GM20431 (cell line): ENCODE measurements around the gene DLX2.

ENCODE experiments used
- in situ Hi-C: fragments of 300-500 bp; cut with MseI, MboI; formaldehyde crosslinking; loops from one replicate; pipeline ENCODE4 v1.15.0; 2020; ENCODE audit warnings: low sequenced_read_pairs; ENCODE audit not compliant: unreplicated experiment

DLX2 gene

GRCh38 chr2:172109256-172109987 is 6.7 kb upstream of the DLX2 start:
- in situ Hi-C loops = loop anchor here (10.0 to 25.0 kb wide), 2 partner anchors 405 to 522 kb away; no protein-coding TSS in a partner anchor

- in situ Hi-C loops = loop anchor here (10.0 to 25.0 kb wide), 2 partner anchors 404 to 521 kb away; no protein-coding TSS in a partner anchor
Measured at GRCh38 chr2:172108587-172108930, 5.9 kb upstream of the DLX2 start.

- in situ Hi-C loops = loop anchor here (10.0 to 25.0 kb wide), 2 partner anchors 403 to 521 kb away; no protein-coding TSS in a partner anchor
Measured at GRCh38 chr2:172107690-172108586, 5.2 kb upstream of the DLX2 start.

GRCh38 chr2:172106108-172106961 is 3.6 kb upstream of the DLX2 start:
- in situ Hi-C loops = loop anchor here (10.0 to 25.0 kb wide), 2 partner anchors 402 to 519 kb away; no protein-coding TSS in a partner anchor

GRCh38 chr2:172105471-172106107 is 2.9 kb upstream of the DLX2 start:
- in situ Hi-C loops = loop anchor here (10.0 to 25.0 kb wide), 2 partner anchors 401 to 518 kb away; no protein-coding TSS in a partner anchor

GRCh38 chr2:172103471-172104272 is 972 bp upstream of the DLX2 start:
- in situ Hi-C loops = loop anchor here (10.0 to 25.0 kb wide), 2 partner anchors 399 to 516 kb away; no protein-coding TSS in a partner anchor

- in situ Hi-C loops = loop anchor here (10.0 to 25.0 kb wide), 2 partner anchors 397 to 515 kb away; no protein-coding TSS in a partner anchor
Measured at GRCh38 chr2:172101821-172102390, 794 bp downstream of the DLX2 start.

- in situ Hi-C loops = loop anchor here (10.0 to 25.0 kb wide), 2 partner anchors 396 to 514 kb away; no protein-coding TSS in a partner anchor
Measured at GRCh38 chr2:172100935-172101820, 1.5 kb downstream of the DLX2 start.

- in situ Hi-C loops = loop anchor here (10.0 to 25.0 kb wide), 2 partner anchors 396 to 513 kb away; no protein-coding TSS in a partner anchor
Measured at GRCh38 chr2:172100080-172100934, 2.4 kb downstream of the DLX2 start.

GRCh38 chr2:172099472-172100079 is 3.1 kb downstream of the DLX2 start:
- in situ Hi-C loops = loop anchor here (10.0 to 25.0 kb wide), 2 partner anchors 395 to 512 kb away; no protein-coding TSS in a partner anchor

GRCh38 chr2:172098650-172099471 is 3.8 kb downstream of the DLX2 start:
- in situ Hi-C loops = no loop called here

- in situ Hi-C loops = no loop called here
Measured at GRCh38 chr2:172098287-172098649, 4.4 kb downstream of the DLX2 start.

GRCh38 chr2:172097557-172098131 is 5.1 kb downstream of the DLX2 start:
- in situ Hi-C loops = no loop called here
